SIG-M5 (cell line): ENCODE measurements around the gene BCL11B.

Experiments used
- DNase-seq: peaks from one replicate; lab custom pipeline; 2025; lab: John Stamatoyannopoulos, UW

BCL11B gene

GRCh38 chr14:99224116-99224910 is 47.7 kb downstream of the BCL11B start:
- DNase-seq, result no peak

- no peak for DNase-seq
Observed at GRCh38 chr14:99221445-99221844, 50.6 kb downstream of the BCL11B start.

GRCh38 chr14:99217066-99217955 is 54.7 kb downstream of the BCL11B start:
- DNase-seq, result no peak

GRCh38 chr14:99216191-99216590 is 55.8 kb downstream of the BCL11B start:
- no peak for DNase-seq

- no peak for DNase-seq
Observed at GRCh38 chr14:99215277-99215676, 56.7 kb downstream of the BCL11B start.

GRCh38 chr14:99214701-99215100 is 57.3 kb downstream of the BCL11B start:
- no peak for DNase-seq

- no peak for DNase-seq
Observed at GRCh38 chr14:99213527-99213971, 58.4 kb downstream of the BCL11B start.

- no peak for DNase-seq
Observed at GRCh38 chr14:99213101-99213500, 58.9 kb downstream of the BCL11B start.

- no peak for DNase-seq
Observed at GRCh38 chr14:99212646-99213045, 59.4 kb downstream of the BCL11B start.

GRCh38 chr14:99212199-99212598 is 59.8 kb downstream of the BCL11B start:
- no peak for DNase-seq

GRCh38 chr14:99211410-99211809 is 60.6 kb downstream of the BCL11B start:
- no peak for DNase-seq

GRCh38 chr14:99210333-99210732 is 61.7 kb downstream of the BCL11B start:
- no peak for DNase-seq

- DNase-seq, result no peak
Observed at GRCh38 chr14:99209409-99209808, 62.6 kb downstream of the BCL11B start.

GRCh38 chr14:99208318-99208717 is 63.7 kb downstream of the BCL11B start:
- no peak for DNase-seq

- DNase-seq, result no peak
Observed at GRCh38 chr14:99207456-99207855, 64.5 kb downstream of the BCL11B start.

- DNase-seq, result no peak
Observed at GRCh38 chr14:99206090-99206489, 65.9 kb downstream of the BCL11B start.

- DNase-seq, result no peak
Observed at GRCh38 chr14:99205086-99205688, 66.8 kb downstream of the BCL11B start.

- DNase-seq, result no peak
Observed at GRCh38 chr14:99203801-99204200, 68.2 kb downstream of the BCL11B start.

GRCh38 chr14:99203080-99203479 is 68.9 kb downstream of the BCL11B start:
- no peak for DNase-seq

GRCh38 chr14:99202516-99202915 is 69.5 kb downstream of the BCL11B start:
- DNase-seq, result no peak

- no peak for DNase-seq
Observed at GRCh38 chr14:99201351-99202073, 70.5 kb downstream of the BCL11B start.

GRCh38 chr14:99200654-99201005 is 71.4 kb downstream of the BCL11B start:
- DNase-seq, result no peak
